Measurements from ENCODE around the gene SF3B4.

Gene SF3B4

GRCh38 chr1:149932474-149932873, 4.9 kb upstream of the SF3B4 start:
- no peak for DNase-seq

GRCh38 chr1:149931212-149931790, 3.7 kb upstream of the SF3B4 start:
- DNase-seq, result no peak

GRCh38 chr1:149929856-149930255, 2.3 kb upstream of the SF3B4 start:
- no peak for DNase-seq

- DNase-seq, result no peak
Measured at GRCh38 chr1:149928401-149928724, 760 bp upstream of the SF3B4 start.

- DNase-seq, result no peak
Measured at GRCh38 chr1:149927056-149927562, 494 bp downstream of the SF3B4 start.

GRCh38 chr1:149926296-149926695, 1.3 kb downstream of the SF3B4 start:
- DNase-seq, result no peak

GRCh38 chr1:149925751-149926150, 1.9 kb downstream of the SF3B4 start:
- no peak for DNase-seq

GRCh38 chr1:149925345-149925744, 2.3 kb downstream of the SF3B4 start:
- DNase-seq, result no peak

- no peak for DNase-seq
Measured at GRCh38 chr1:149923626-149924025, 4.0 kb downstream of the SF3B4 start.

- DNase-seq, result peak; percentile 40 to 44
Measured at GRCh38 chr1:149917571-149918144, 9.9 kb downstream of the SF3B4 start, which contains the start of gene SV2A. TSS of gene SV2A (minus strand) at chr1:149917844. CDS start at chr1:149913840, 4,004 bp downstream.

- no peak for DNase-seq
Measured at GRCh38 chr1:149916898-149917252, 10.7 kb downstream of the SF3B4 start.

GRCh38 chr1:149916193-149916897, 11.3 kb downstream of the SF3B4 start:
- DNase-seq, result no peak

GRCh38 chr1:149915429-149916192, 12.0 kb downstream of the SF3B4 start:
- DNase-seq, result no peak

GRCh38 chr1:149914545-149914944, 13.1 kb downstream of the SF3B4 start:
- DNase-seq, result no peak

GRCh38 chr1:149906570-149907075, 21.0 kb downstream of the SF3B4 start:
- DNase-seq, result no peak

GRCh38 chr1:149903836-149904491, 23.6 kb downstream of the SF3B4 start:
- no peak for DNase-seq

GRCh38 chr1:149899460-149900284, 27.9 kb downstream of the SF3B4 start, which contains the start of gene BOLA1:
TSS of gene BOLA1 (plus strand) at chr1:149899568. CDS start at chr1:149900060, 492 bp downstream.
- DNase-seq, result peak; percentile 75

- DNase-seq, result no peak
Measured at GRCh38 chr1:149896575-149896974, 31.0 kb downstream of the SF3B4 start.

GRCh38 chr1:149888999-149889289, 38.7 kb downstream of the SF3B4 start:
- no peak for DNase-seq

GRCh38 chr1:149888247-149888998, 39.2 kb downstream of the SF3B4 start:
- DNase-seq, result peak; percentile 65 to 71

Data from activated CD4-positive, alpha-beta T cell treated with anti-CD3 and anti-CD28 coated beads for 4 hours (primary cell).